ENCODE measurements around the gene NTNG2. TPM values are rescaled to one million over a fixed set of nuclear protein-coding genes. Genes with fewer than 3 reads are reported as not detected.
"Not testable (repeated sequence)": the region's sequence is repeated elsewhere in the genome, so short reads cannot be mapped to it uniquely, and the experiment has no call there.

NTNG2 gene, protein sequence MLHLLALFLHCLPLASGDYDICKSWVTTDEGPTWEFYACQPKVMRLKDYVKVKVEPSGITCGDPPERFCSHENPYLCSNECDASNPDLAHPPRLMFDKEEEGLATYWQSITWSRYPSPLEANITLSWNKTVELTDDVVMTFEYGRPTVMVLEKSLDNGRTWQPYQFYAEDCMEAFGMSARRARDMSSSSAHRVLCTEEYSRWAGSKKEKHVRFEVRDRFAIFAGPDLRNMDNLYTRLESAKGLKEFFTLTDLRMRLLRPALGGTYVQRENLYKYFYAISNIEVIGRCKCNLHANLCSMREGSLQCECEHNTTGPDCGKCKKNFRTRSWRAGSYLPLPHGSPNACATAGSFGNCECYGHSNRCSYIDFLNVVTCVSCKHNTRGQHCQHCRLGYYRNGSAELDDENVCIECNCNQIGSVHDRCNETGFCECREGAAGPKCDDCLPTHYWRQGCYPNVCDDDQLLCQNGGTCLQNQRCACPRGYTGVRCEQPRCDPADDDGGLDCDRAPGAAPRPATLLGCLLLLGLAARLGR
- 0.36 and 1.6 TPM in 2 replicates for total RNA-seq (2014; rRNA removed; shearing (Covaris generic))

DNA sequence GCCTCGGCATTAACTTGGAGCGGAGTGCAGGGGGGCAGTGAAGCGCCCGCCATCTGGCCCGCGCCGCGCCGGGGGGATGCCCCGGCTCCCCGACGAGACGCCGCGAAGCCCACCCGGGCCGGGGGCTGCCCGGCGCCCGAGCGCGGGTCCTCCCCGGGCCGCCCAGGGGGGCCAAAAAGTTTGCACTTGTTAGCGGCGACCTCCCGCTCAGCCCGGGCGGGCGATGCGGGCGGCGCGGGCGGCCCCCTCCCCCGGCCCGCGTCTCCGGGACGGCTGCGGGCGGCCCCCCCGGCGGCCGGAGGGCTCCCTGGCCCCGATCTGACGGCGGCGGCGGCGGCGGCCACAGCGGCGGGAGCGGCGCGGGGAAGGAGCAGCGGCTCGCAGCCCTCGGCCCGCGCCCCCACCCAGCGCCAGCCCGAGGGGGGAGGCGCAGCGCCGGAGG is at the start of gene NTNG2:
Gene NTNG2, plus strand, starts transcription at position 316 of the 442 bp plus-strand sequence. CDS start 4,774 bp downstream, outside the sequence.
- no peak for DNase-seq (ENCODE audit: low read depth)

DNA sequence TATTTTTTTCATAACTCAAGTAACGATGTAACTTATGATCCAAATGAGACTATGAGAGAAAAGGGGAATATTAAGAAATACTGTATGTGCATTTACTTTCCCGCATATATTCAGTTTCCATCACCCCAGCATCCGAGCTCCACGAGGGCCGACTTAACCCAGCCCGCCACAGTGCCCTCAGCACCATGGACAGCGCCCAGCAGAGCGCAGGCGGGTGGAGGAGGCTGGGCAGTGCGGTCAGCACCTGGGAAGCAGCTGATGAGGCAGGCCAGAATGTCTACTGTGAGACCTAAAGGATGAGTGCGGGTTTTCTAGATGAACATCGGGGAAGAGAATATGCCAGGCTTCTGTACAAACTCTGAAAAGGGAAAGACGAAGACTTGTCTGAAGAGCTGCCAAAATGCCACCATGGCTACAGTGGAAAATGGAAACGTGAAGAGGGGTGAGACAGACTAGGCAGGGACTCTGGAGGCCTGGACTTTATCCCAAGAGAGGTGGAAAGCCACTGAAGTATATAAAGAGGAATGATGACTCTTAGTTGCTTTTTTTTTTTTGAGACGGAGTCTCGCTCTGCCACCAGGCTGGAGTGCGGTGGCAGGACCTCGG is 47.7 kb upstream of the NTNG2 start:
- DNase-seq (ENCODE audit: low read depth): peak; percentile 53

DNA sequence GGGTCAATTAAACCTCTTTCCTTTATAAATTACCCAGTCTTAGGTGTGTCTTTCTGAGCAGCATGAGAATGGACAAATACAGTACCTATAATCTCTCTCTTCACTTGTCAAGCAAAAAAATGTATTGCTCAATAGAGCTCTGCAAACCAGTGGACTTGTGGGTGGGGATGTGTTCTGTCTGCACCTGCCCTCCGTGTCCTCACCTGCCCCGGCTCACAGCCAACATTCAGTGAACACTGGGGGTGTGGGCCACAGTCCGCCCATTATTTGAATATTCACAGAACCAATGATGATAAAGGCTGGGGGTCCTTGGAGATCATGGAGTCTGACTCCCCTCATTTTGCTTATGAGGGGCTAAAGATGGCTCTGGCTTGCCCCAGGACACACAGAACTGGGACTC is 45.3 kb upstream of the NTNG2 start:
- no peak for DNase-seq (ENCODE audit: low read depth)

DNA sequence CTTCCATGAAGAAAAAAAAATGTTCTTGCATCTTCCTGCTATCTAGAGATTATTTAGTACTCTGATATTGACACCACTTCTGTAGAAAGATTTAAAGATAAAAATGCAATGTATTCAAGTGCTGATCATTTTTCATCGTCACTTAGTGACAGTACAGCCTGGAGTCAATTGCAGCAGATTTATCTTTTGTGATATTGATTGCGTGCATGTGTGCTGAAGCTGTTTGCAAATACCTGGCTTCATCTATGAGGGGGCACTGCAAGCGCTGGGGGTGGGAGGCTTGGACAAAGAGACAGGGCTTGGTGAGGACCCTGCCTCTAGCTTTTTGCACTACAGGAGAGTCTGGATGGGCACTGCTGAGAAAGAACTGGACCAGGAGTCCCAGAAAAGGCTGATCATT is 44.2 kb upstream of the NTNG2 start:
- no peak for DNase-seq (ENCODE audit: low read depth)

DNA sequence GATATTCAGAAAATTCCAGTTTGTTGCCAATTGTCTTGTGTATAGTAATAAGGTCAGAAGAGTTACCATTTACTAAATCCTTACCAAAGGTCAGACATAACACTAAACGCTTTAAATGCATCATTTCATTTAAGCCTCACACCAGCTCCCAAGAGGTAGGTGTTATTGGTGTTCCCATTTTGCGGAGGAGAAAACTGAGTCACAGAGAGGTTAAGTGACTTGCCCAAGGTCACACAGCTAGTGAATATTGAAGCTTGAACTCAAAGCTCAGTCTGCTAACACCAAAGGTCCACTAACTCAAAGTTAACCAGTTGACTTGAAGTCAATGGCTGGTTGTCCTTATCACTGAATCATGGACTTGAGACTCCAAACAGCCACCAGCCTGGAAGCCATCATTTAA is 40.8 kb upstream of the NTNG2 start:
- no peak for DNase-seq (ENCODE audit: low read depth)

DNA sequence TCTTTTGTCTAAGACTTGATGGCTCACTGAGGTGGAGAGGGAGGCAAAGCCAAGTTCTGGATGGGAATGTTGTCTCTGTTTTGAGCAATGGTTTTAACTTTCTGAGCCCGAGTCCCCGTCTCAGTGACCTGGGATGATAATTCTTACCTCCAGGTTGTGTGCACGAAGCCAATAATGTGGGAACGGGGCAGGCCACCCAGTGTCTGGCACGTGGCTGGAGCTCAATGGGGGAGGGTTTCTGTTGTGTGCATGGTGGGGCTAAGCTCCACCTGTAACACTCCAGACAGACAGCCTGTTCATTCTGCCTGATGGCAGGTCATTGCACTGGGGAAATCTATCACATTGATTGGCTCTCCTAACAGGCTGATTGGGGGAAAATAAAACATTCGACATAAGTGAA is 37.1 kb upstream of the NTNG2 start:
- no peak for DNase-seq (ENCODE audit: low read depth)

DNA sequence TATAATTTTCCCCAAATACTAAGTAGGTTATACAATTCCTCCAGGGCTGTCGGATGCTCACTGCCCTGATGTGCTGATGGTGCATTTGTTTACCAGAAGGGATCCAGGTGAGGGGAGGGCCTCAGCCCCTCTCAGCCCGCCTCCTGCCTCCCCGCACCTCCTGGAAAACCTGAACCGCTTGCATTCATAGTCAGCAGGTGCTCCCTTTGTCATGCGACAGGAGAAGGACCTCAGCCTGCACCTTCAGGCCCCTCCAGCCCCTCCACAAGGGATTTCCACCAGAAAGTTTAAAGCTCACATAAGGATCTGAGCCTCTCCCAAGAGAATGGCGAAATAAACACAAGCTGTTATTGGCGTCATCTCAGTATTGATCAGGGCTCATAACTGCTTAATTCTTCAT is 36.5 kb upstream of the NTNG2 start:
- DNase-seq (ENCODE audit: low read depth): no peak

DNA sequence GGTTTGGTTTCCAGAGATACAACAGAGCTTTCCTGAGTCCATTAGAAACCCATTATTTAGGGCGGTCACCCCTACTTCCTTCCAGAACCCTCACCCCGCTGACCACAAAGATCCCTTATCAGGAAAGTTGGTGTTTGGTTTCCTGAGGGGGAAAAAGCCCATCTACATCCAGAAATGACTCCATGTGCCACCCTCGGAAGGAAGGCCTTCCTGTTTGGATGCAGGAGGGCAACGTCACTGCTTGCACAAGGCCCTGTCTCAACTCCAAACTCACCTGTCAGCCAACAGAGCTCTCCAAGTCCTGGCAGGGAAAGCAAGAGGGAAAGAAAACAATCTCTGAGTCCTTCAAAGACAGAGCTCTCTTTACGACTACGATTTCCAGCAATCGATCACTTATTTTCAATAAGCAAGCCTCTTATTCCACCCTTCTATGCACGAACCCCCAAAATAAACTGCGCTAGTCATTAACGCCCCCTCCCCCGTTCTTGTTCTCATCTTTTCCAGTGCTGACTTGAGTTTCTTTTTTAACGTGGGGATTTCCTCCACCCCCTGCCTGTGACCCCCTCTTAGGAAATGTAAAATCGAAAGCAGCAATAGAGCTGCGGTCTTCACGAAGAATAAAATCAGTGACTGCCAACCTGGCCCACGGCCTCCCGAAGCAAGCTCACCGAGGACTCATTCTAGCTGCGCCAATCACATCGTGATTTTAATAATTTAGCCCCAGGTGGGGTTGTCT is 35.7 kb upstream of the NTNG2 start:
- no peak for DNase-seq (ENCODE audit: low read depth)

DNA sequence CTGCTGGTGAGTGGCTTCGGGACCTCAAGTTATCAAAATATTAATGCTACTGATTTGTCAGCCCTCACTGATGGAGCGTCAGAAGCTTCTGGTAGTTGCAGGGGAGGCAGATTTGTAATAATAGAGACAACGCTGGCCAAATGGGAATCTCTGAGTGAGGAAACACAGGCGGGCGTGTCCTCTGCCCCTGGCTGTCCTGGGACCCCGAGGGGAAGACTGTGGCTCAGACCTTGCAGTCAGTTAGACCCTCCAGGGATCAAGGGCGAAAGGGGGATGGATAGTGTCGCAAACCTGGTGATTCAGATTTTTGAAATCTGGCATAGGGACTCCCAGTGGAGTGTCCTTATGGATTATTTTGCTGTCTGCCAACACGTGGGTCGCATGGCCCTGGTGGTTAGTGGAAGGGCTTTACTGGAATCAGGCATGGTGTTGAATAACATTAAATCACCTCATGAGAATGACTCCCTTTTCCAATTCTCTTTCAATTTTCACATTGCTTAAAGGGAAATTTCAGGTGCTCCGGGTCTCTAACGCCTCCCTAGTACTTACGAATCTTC is 35.1 kb upstream of the NTNG2 start:
- no peak for DNase-seq (ENCODE audit: low read depth)

DNA sequence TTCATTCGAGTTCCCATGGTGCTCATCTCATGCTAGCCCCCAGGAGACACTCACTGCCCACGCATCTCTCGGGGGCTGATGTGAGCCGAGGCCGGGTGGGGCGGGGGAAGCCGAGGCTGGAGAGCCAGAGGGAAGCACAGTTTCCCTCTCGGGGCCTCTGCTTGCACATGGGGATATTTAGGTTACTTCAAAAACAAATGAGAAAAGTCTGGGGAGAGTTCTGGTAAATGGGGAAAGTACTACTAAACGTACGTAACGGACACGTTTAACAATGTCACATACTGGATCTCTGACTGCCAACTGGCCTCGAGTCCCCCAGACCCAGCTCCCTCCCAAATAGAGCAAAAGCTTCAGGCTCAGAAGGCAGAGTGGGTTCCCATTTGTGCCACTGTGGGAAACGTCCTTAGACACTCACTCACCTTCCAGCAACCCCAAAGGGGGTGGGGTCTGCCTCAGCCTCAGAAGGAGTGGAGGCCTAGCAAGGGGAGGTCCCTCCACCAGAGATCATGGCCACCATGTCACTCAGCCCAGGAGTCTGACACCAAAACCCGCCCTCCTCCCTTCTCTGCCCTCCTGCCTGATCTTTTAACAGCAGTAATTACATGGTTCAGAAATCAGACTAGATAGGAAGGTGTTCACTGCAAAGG is 33.8 kb upstream of the NTNG2 start:
- no peak for DNase-seq (ENCODE audit: low read depth)

DNA sequence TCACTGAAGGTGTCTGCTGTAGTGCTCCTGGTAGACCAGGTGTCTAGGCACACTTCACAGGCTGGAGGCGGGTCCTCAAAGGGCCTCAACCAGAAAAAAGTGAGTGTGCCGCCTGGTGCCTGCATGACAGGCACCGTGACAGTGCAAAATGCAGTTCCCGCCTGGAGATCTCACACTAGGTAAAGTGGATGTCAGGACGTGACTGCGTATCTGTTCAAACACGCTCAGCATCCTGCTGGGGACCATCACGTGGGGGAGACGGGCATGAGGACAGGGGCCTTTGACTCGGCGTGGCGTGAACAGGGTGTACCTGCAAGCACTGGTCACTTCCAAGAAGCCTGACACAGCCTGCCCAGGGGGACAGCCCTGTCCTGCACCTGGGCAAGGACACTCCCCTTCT is 32.3 kb upstream of the NTNG2 start:
- DNase-seq (ENCODE audit: low read depth): no peak

DNA sequence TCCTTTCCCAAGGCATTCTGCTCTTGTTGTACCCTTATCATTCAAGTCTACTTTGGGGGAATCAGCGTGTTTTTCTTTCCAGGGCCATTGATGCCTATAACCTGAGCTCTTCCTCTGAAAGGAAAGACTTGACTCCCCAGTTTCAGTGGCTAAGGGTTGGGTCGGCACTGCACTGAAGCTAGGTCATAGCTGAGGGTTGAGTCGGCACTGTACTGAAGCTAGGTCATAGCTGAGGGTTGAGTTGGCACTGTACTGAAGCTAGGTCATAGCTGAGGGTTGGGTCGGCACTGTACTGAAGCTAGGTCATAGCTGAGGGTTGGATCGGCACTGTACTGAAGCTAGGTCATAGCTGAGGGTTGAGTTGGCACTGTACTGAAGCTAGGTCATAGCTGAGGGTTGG is 27.8 kb upstream of the NTNG2 start:
- not testable (repeated sequence) for DNase-seq (ENCODE audit: low read depth)

DNA sequence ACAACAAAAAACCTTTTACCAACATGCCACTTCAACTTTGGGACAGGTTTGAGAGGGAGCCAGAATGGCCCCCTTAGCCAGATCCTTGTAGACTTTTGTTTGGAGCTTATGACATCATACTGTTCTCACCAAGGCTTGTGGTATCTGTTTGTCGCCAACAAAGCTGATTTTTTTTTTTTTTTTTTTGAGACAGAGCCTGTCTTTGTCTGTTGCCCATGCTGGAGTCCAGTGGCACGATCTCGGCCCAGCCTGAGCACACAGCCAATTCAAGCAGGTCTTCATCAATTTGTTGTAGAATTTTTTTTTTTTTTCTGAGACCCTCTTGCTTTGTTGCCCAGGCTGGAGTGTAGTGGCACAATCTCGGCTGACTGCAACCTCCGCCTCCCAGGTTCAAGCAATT is 26.4 kb upstream of the NTNG2 start:
- DNase-seq (ENCODE audit: low read depth): no peak

DNA sequence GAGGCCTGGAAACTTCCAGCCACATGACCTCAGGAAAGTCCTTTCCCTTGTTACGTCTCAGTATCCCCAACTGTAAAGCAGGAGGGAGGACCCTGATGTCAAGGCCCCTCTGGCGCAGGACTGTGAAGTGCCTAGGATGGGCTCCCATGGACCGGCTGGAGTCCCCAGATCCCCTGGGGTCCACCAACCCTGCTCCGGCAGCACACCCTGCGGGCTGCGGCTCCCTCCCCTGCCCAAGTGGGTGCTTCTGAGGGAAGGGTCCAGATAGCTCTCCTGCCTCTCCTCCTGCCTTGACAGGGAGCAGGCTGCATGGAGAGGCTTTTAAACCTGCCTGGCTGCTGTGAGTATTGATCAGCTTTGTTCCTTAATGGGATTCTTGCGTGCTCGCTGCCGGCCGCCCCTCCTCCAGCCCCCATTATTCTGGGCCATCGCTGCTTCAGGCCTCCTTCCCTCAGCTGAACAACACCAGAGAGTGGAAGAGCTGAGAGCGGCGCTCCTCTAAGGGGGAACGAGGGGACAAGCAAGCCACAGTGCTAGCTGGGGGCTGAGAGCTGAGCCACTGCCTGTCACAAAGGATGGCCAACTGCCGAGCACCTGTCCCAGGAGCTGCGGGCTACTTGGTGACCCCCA is 25.6 kb upstream of the NTNG2 start:
- DNase-seq (ENCODE audit: low read depth): no peak

DNA sequence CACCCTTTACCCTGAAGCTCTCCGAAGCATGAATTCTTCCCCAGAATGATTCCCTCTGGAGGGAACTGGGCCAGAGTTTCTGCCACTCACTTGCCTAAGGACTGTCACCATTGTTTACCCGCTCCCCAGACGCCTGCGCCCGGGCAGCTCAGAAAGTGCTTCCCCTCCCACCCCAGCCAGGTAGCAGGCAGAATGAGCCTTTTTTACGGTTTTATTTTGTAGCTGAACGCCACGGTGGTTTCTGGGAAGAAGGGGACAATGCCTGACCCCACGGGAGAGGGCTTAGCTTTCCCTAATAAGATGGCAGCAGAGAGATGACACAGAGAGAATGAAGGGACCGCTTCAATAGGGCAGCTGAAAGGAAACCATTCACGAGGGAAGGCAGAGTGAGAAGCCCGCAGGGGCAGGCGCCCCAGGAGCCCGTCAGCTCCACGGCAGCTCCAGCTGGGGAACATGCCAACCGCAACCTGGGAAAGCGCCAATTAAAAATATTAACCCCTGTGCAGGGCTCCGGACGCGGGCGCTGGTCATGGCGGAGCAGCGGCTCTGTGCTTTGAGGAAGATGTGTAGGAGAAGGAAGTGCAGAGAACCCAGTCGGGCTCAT is 20.4 kb upstream of the NTNG2 start:
- DNase-seq (ENCODE audit: low read depth): peak; percentile 52

DNA sequence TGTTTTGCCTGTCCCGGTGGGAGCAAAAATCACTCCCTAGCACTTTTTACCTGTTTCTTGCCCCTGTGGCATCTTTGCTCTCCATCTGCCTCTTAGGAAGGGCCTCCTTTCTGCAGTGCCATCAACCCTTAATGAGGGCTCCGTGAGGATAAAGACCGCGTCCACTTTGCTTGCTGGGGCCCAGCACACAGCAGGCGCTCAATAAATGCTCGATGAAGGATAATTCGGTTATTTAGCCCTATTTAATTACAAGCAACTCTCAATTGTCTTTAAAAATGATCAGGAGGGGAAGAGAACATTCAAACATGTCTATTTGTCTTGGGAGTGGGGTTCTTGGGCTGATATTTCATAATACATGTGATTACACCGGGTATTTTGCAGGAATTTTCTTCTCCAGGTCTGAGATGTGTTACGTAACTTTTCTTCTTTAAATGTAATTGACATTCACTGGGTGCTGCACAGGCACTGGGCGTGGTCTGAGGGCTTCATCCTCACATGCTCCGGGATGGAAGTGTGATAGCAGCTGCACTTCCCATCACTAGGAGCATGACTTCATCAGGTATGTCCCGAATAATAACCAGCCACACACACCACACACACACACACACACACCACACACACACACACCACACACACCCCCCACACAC is 19.8 kb upstream of the NTNG2 start:
- peak; percentile 27 for DNase-seq (ENCODE audit: low read depth)

DNA sequence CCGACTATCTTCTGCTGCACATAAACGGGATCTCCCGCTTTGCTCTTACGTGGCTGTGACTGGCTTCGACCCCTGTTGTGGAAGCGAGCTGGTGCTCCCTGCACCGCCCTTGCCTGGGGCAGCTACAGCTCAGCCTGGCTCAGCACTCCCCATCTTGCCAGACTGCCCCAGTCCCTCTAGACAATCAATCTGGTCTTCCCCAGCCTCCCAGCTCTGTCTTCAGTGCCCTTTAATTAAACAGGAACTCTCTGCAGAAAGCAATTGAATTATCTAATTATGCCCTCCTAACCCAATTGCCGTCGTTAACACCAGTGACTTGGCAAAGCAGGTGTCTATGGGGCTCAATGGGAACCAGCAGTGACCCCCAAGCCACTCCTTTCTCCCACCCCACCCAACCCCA is 18.9 kb upstream of the NTNG2 start:
- peak; percentile 20 for DNase-seq (ENCODE audit: low read depth)

DNA sequence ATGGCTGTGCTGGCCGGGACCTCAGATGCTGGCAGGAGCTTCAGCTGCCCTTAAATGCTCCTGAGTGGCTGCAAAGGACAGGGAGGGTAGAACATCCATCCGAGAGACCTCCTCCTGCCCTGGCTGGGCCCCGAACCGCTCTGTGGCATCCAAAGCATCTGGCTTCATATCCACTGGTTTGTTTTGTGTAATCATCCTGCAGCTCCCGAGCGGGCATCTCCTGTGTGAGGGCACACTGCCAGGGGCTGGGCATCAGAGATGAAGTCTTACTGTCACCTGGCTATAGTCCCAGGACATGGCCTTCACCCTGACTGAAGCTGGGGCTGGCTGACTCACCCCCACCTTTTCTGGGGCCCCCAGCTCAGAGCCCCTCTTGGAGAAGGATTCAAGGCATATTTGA is 18.5 kb upstream of the NTNG2 start:
- DNase-seq (ENCODE audit: low read depth): no peak

DNA sequence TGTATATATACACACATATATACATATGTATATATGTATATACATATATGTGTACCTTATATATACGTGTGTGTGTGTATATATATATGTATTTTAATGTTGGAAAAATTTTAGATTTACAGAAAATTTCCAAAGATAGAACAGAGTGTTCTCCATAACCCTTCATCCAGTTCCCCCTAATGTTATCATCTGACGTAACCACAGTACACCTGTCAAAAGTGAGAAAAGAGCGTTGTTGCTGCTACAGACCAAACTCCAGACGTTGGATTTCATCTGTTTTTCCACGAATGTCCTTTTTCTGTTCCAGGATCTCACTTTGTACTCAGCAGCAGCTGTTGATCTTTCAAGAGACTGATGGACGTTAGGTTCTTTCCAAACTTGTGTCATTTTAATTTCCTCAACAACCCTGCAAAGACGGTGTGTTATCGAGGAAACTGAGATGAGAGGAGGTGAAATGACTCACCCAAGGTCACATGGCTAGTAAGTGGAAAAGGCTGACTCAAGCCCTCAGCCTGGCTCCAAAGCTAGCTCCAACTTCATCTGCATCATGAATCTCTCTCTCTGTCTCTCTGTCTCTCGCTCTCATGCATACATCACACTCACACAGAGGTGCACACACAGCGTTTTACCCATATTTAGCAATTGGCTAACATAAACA is 17.0 kb upstream of the NTNG2 start:
- peak; percentile 34 for DNase-seq (ENCODE audit: low read depth)

DNA sequence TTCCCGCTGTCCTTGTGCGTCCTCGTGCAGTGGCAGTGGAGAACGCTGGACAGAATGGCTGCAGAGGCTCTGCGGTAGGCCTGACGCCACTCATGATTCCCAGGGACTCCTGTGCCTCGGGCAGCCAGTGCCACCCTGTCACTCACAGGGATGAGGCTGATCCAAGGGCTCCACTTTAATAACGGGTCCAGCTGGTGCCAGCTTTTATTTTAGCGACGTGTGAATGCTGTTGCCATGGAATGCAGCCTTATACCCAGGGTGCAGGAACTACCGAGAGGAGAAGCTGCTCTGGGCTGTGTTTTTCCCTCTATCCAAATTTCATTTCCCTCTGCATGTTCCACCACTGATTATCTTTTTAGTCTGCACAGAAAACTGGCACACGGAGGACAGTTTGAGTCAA is 15.8 kb upstream of the NTNG2 start:
- no peak for DNase-seq (ENCODE audit: low read depth)

Data from RPMI7951 (cell line).